Measurements from ENCODE around the gene TUBB1.
"Not testable (repeated sequence)": the region's sequence is repeated elsewhere in the genome, so short reads cannot be mapped to it uniquely, and the experiment has no call there.

Gene TUBB1

DNA sequence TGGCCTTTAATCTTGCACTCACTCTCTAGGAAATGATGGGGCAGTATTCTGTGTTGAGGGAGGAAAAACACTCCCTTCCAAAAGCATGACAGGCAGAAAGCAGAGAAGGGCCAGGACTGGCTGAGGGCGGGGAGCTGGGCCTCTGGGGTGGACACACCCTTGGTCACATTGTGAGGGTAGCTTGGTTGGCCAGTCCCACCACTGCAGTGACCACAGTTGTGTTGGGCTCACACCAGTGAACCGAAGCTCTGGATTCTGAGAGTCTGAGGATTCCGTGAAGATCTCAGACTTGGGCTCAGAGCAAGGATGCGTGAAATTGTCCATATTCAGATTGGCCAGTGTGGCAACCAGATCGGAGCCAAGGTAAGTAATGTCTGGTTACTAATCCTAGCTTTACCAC lies at the start of gene TUBB1:
TSS of gene TUBB1 (plus strand) at position 213 of the 400 bp plus-strand sequence. CDS start at position 307, 94 bp downstream.
- no peak for DNase-seq (ENCODE audit: low read depth, low spot score)

- no peak for DNase-seq (ENCODE audit: low read depth, low spot score)
Measured at GRCh38 chr20:58969439-58969838, 49.8 kb upstream of the TUBB1 start.

- DNase-seq (ENCODE audit: low read depth, low spot score), result no peak
Measured at GRCh38 chr20:58970146-58970545, 49.1 kb upstream of the TUBB1 start.

- no peak for DNase-seq (ENCODE audit: low read depth, low spot score)
Measured at GRCh38 chr20:58971429-58971828, 47.8 kb upstream of the TUBB1 start.

GRCh38 chr20:58973179-58973578 lies 46.0 kb upstream of the TUBB1 start:
- DNase-seq (ENCODE audit: low read depth, low spot score), result no peak

- DNase-seq (ENCODE audit: low read depth, low spot score), result no peak
Measured at GRCh38 chr20:58973866-58974265, 45.4 kb upstream of the TUBB1 start.

GRCh38 chr20:58975353-58975752 lies 43.9 kb upstream of the TUBB1 start:
- DNase-seq (ENCODE audit: low read depth, low spot score), result no peak

DNA sequence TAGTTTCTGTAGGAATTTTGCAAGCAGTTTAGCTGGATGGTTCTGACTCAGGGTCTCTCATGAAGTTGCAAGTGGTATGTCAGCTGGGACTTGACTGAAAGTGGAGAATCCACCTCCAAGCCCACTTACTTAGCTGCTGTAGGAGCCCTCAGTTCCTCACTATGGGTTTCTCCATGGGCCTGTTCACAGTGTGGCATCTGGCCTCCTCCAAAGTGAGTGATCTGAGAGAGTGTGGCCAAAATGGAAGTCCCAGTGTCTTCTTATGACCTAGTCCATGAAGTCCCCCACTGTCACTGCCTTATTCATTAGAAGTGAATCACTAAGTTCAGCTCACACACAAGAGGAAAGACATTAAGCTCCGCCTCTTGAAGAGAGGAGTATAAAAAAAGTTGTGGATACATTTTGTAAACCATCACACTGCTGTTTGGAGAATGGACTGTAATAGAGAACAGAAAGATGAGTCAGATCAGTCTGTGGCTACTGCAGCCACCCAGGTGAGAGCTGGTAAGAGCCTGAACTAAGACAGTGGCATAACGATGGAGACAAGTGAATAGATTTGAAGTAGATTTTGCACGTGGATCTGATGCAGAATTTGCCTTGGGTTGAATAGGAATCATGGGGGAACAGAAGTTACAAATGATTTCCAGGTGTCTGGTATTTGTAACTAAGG lies 43.0 kb upstream of the TUBB1 start:
- DNase-seq (ENCODE audit: low read depth, low spot score), result no peak

- DNase-seq (ENCODE audit: low read depth, low spot score), result no peak
Measured at GRCh38 chr20:58978351-58979190, 40.7 kb upstream of the TUBB1 start.

- DNase-seq (ENCODE audit: low read depth, low spot score), result peak; percentile 20
Measured at GRCh38 chr20:58980711-58981627, 38.3 kb upstream of the TUBB1 start, which contains the start of gene NELFCD. TSS of gene NELFCD (plus strand) at chr20:58981256. CDS start at chr20:58981310, 54 bp downstream.

- DNase-seq (ENCODE audit: low read depth, low spot score), result no peak
Measured at GRCh38 chr20:58981628-58982364, 37.4 kb upstream of the TUBB1 start.

GRCh38 chr20:58982406-58983114 lies 36.7 kb upstream of the TUBB1 start:
- no peak for DNase-seq (ENCODE audit: low read depth, low spot score)

DNA sequence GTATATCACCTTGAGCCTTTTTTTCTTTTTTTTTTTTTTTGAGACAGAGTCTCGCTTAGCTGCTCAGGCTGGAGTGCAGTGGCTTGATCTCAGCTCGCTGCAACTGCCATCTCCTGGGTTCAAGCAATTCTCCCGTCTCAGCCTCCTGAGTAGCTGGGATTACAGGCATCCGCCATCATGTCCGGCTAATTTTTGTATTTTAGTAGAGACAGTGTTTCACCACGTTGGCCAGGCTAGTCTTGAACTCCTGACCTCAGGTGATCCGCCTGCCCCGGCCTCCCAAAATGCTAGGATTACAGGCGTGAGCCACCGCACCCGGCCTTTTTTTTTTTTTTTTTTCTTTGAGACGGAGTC lies 36.1 kb upstream of the TUBB1 start:
- not testable (repeated sequence) for DNase-seq (ENCODE audit: low read depth, low spot score)

DNA sequence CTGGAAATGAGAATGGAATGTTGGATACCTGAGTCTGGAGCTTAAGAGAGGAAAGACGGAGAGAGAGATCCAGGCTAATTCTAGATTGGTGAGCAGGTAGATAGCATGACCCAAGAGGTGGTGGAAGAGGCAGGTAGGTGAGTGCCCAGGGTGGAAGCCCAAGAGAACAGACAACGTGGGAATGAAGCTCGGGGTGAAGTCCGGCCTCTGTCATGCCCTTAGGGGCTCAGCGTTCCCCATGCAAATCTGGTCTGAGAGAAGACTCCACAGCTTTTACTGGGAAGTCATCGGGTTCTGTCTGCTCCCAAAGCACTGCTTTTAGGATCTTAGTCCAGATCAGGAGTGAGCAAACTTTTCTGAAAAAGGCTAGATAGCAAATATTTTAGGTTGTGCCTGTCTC lies 34.5 kb upstream of the TUBB1 start:
- no peak for DNase-seq (ENCODE audit: low read depth, low spot score)

GRCh38 chr20:58985656-58986055 lies 33.6 kb upstream of the TUBB1 start:
- no peak for DNase-seq (ENCODE audit: low read depth, low spot score)

DNA sequence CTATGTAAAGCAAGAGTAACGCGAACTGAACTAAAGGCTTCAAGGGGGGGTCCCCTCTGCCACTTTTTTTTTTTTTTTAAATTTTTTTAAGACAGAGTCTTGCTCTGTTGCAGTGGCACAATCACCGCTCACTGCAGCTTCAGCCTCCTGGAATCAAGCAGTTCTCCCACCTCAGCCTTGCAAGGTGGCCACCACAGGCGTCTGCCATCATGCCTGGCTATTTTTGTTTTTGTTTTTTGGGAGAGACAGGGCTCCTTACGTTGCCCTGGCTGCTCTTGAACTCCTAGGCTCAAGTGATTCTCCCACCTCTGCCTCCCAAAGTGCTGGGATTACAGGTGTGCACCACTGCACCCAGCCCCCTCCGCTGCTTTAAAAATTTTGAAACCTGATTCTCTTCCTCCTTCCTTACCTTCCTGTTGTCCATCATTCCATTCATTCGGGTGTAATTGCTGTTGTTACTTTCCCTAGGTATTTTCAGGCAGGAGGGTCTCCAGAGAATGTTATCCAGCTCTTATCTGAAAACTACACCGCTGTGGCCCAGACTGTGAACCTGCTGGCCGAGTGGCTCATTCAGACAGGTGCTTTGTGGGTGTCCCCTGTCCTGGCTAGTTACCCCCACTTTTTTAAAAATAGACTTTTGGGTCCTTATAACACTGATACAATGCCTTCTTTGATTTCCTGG lies 32.8 kb upstream of the TUBB1 start:
- no peak for DNase-seq (ENCODE audit: low read depth, low spot score)

GRCh38 chr20:58986968-58987517 lies 32.2 kb upstream of the TUBB1 start:
- no peak for DNase-seq (ENCODE audit: low read depth, low spot score)

DNA sequence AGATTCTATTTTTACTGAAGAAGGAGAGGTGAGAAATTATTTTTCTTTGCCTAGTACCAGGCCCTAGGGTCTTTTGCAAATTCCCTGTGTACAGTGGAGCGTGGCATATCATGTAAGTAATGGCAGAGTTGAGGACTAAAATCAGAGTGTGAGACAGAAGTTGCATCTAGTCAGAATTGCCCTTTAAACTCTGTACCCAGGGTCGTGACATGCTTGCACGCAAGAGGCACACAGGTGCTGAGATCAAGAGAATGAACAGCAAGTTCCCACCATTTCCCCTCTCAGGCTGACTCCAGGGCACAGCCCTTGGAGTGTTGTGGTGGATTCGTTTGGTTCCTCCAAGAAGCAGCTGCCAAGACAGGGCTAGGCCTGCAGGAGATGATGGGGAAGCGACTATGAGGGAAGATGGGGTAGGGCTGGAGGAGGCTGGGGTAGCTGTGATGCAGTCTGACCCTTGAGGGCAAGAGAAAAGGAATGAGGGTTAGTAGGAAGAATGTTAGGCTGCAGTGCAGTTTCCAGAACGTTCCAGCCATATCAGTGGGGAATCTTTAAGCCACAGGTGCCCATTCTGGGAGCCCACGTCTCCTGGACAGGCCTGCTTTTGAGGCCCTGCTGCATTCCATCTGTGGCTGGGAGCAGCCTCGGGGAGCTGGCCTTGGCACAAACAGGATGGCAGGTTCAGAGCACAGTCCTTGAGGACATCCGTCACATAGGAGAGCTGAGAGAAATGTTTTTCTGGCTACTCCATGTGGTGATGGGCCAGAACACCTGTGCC lies 31.3 kb upstream of the TUBB1 start:
- DNase-seq (ENCODE audit: low read depth, low spot score), result no peak

DNA sequence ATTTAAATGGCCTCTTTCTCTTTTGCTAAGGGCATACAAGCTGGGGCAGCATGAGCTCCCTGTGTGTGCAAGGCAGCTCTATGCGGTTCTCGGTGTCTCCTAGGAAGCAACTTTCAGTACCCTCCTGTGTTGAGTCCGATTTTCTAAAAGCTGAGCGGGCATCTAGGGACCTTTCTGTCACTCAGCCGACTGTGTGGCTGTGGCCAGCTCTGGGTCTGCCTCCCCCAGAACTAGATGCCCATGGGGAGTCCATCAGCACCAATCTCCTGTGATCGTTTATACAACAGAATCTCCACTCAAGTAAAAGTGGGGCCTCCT lies 30.7 kb upstream of the TUBB1 start:
- DNase-seq (ENCODE audit: low read depth, low spot score), result no peak
